ENCODE results near the gene BIRC3.

GRCh38 chr11:102276783-102277182 is 40.5 kb upstream of the BIRC3 start:
- TF ChIP-seq CTCF (IDR thresholded peaks at IDR 0.05) (no peak), POLR2A (IDR thresholded peaks at IDR 0.05) (no peak)
